Gastrocnemius medialis (tissue), 4 donors: ENCODE results near the gene C1orf210. TPM values are rescaled to one million over a fixed set of nuclear protein-coding genes. Genes with fewer than 3 reads are reported as not detected.

Source experiments
- ATAC-seq, 2 donors: fragments of 150-250 bp; one replicate each; pipeline ENCODE4 v1.9.1; 2016
- DNase-seq, 2 donors: peaks; one replicate each; pipeline ENCODE4 v3.0.0-alpha.2; 2019
- H3K27ac ChIP-seq, 4 donors: fragments of 200-600 bp; sonication (generic); 1 replicate in 1 of 4; 2 replicates in 3 of 4; pipeline ENCODE4 v1.5.1; 2016 to 2018; ENCODE audit warnings: mild to moderate bottlenecking in 2 of 4, moderate library complexity in 1 of 4
- H3K27me3 ChIP-seq, 3 donors: fragments of 200-600 bp; sonication (generic) in 2 of 3; 1 replicate in 1 of 3; 2 replicates in 2 of 3; pipeline versions ENCODE4 v1.5.1 to v1.6.0; 2016 to 2019; ENCODE audit warnings: mild to moderate bottlenecking in 1 of 3, moderate library complexity in 1 of 3
- H3K36me3 ChIP-seq, 2 donors: fragments of 200-600 bp; sonication (generic) in 1 of 2; one replicate each; pipeline ENCODE4 v1.5.1; 2017 to 2018
- H3K4me1 ChIP-seq, 2 donors: fragments of 200-600 bp; sonication (generic) in 1 of 2; one replicate each; pipeline ENCODE4 v1.5.1; 2016 to 2017; ENCODE audit warnings: mild to moderate bottlenecking in 2 of 2
- H3K4me3 ChIP-seq, 4 donors: fragments of 200-600 bp; sonication (generic) in 3 of 4; 1 replicate in 1 of 4; 2 replicates in 3 of 4; pipeline ENCODE4 v1.5.1; 2016 to 2019; ENCODE audit warnings: mild to moderate bottlenecking in 2 of 4
- H3K9me3 ChIP-seq, 3 donors: fragments of 200-600 bp; sonication (generic) in 2 of 3; 1 replicate in 1 of 3; 2 replicates in 2 of 3; pipeline ENCODE4 v1.5.1; 2016 to 2019
- POLR2A ChIP-seq, 2 donors: fragments of 450-650 bp; IDR thresholded peaks; one replicate each; pipeline ENCODE4 v1.6.1; 2017; ENCODE audit warnings: antibody characterized with exemption in 2 of 2, mild to moderate bottlenecking in 2 of 2, moderate library complexity in 2 of 2
- in situ Hi-C, 4 donors: fragments of 200-750 bp; cut with MboI; loops; one replicate each; pipeline versions ENCODE4 v1.15.0 to v1.8.0; 2017; ENCODE audit warnings: low sequenced_read_pairs in 4 of 4
- intact Hi-C: fragments of 100-400 bp; cut with DNase I; formaldehyde crosslinking; loops from one replicate; pipeline ENCODE4 v1.15.1; 2023; ENCODE audit warnings: low total_unique reads
- total RNA-seq, 4 donors: library from RNA; depleted of rRNA; stranded (reverse); fragments of >200 nt; gene quantifications; one replicate each; pipeline versions ENCODE4 v1.1.0 to v1.2.3, GENCODE V29; 2016
- TF ChIP-seq, protein P1 (sequence below), 5 experiments: fragments of 450-650 bp in 3 of 5; fragments of 200-600 bp in 2 of 5; sonication (generic) in 2 of 5; IDR thresholded peaks in 4 of 5; conservative IDR thresholded peaks in 1 of 5; 1 replicate in 4 of 5; 2 replicates in 1 of 5; pipeline ENCODE4 v1.5.1; 2016 to 2019; ENCODE audit warnings: antibody characterized with exemption in 5 of 5, mild to moderate bottlenecking in 3 of 5, moderate library complexity in 3 of 5

The C1orf210 gene
- total RNA-seq, 4 donors from 2014 or later = 0.27 TPM; not detected in 3

DNA sequence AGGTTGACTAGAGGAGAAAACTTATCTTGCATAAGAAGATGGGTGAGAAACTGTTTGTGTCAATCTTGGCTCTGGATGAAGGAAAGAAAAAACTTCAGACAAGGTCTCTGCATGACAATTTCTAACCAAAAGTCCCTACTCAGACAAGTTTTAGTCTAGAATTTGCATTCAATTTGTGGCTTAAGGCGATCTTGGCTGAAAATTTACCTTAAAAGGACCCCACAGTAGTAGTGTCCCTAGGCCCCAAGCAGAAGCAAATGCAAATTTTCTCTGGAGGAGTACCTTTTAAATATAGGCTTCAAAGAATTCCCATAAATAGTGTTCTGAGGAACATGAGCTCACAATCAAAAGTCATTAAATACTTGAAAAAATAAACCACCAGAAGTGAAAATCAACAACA is 33.2 kb downstream of the C1orf210 start:
- DNase-seq (no peak), ATAC-seq (no peak)
- Histone ChIP-seq H3K27ac (no peak overlapping the region), H3K27me3 (no peaks in the 10 kb centered on the region), H3K4me3 (no peak overlapping the region), H3K36me3 (no peaks in the 10 kb centered on the region), H3K4me1 (no peaks in the 10 kb centered on the region), H3K9me3 (no peaks in the 10 kb centered on the region)
- in situ Hi-C loops (no loop called here), intact Hi-C loops (no loop called here)
- no peak for TF ChIP-seq POLR2A (IDR thresholded peaks at IDR 0.05)
- TF ChIP-seq, protein P1, sequence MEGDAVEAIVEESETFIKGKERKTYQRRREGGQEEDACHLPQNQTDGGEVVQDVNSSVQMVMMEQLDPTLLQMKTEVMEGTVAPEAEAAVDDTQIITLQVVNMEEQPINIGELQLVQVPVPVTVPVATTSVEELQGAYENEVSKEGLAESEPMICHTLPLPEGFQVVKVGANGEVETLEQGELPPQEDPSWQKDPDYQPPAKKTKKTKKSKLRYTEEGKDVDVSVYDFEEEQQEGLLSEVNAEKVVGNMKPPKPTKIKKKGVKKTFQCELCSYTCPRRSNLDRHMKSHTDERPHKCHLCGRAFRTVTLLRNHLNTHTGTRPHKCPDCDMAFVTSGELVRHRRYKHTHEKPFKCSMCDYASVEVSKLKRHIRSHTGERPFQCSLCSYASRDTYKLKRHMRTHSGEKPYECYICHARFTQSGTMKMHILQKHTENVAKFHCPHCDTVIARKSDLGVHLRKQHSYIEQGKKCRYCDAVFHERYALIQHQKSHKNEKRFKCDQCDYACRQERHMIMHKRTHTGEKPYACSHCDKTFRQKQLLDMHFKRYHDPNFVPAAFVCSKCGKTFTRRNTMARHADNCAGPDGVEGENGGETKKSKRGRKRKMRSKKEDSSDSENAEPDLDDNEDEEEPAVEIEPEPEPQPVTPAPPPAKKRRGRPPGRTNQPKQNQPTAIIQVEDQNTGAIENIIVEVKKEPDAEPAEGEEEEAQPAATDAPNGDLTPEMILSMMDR (IDR thresholded peaks at IDR 0.05 in 4 of 5, conservative IDR thresholded peaks at IDR 0.05 in 1 of 5) = no peak

DNA sequence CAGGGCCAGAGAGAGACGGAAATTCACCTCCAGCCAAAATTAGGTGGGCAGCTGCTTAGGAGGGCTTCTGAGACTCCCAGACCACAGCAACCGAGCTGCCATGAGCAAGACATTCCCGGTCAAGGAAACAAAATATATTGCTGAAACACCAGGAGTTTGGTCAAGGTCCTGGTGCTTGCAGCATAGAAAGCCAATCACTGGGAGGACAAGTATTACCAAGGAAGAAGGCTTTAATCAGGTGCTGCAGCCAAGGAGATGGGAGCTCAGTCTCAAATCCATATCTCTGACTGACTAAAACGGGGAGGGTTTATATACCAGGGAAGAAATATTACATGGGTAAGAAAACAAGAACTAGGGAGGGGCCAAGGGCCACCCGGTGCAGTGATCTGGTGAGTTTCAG is 34.4 kb downstream of the C1orf210 start:
- ATAC-seq (no peak), DNase-seq (no peak)
- in situ Hi-C loops (no loop called here), intact Hi-C loops (no loop called here)
- Histone ChIP-seq H3K27me3 (no peaks in the 10 kb centered on the region), H3K4me1 (no peaks in the 10 kb centered on the region), H3K9me3 (no peaks in the 10 kb centered on the region), H3K27ac (no peak overlapping the region), H3K36me3 (no peaks in the 10 kb centered on the region), H3K4me3 (no peak overlapping the region)
- TF ChIP-seq, protein P1 (IDR thresholded peaks at IDR 0.05 in 4 of 5, conservative IDR thresholded peaks at IDR 0.05 in 1 of 5) = no peak
- no peak for TF ChIP-seq POLR2A (IDR thresholded peaks at IDR 0.05)

GRCh38 chr1:43250351-43250761 is 35.0 kb downstream of the C1orf210 start:
- Histone ChIP-seq H3K36me3 (no peaks in the 10 kb centered on the region), H3K27ac (no peak overlapping the region), H3K4me1 (no peaks in the 10 kb centered on the region), H3K9me3 (no peaks in the 10 kb centered on the region), H3K27me3 (no peaks in the 10 kb centered on the region), H3K4me3 (no peak overlapping the region)
- TF ChIP-seq POLR2A (IDR thresholded peaks at IDR 0.05) = no peak
- TF ChIP-seq, protein P1 (IDR thresholded peaks at IDR 0.05 in 4 of 5, conservative IDR thresholded peaks at IDR 0.05 in 1 of 5) = no peak
- intact Hi-C loops = no loop called here
- DNase-seq = no peak
- in situ Hi-C loops = no loop called here
- ATAC-seq = no peak

GRCh38 chr1:43247256-43247921 is 38.0 kb downstream of the C1orf210 start:
- in situ Hi-C loops (no loop called here), intact Hi-C loops (no loop called here)
- no peaks in the 10 kb centered on the region for H3K4me1 ChIP-seq
- H3K27ac ChIP-seq = no peak overlapping the region
- no peak for ATAC-seq
- TF ChIP-seq, protein P1 (IDR thresholded peaks at IDR 0.05 in 4 of 5, conservative IDR thresholded peaks at IDR 0.05 in 1 of 5) = no peak
- TF ChIP-seq POLR2A (IDR thresholded peaks at IDR 0.05) = no peak
- no peaks in the 10 kb centered on the region for H3K36me3 ChIP-seq
- H3K27me3 ChIP-seq = no peaks in the 10 kb centered on the region
- no peak for DNase-seq
- no peak overlapping the region for H3K4me3 ChIP-seq
- H3K9me3 ChIP-seq = no peaks in the 10 kb centered on the region
